Right renal cortex interstitium (tissue), 3 donors: Measurements from ENCODE around the gene DDX27. TPM values are rescaled to one million over a fixed set of nuclear protein-coding genes. Genes with fewer than 3 reads are reported as not detected.
"Not testable (repeated sequence)": the region's sequence is repeated elsewhere in the genome, so short reads cannot be mapped to it uniquely, and the experiment has no call there.

Experiments
- DNase-seq, 3 donors: peaks; one replicate each; pipeline ENCODE4 v3.0.0-alpha.2; 2013; ENCODE audit warnings: low read depth in 3 of 3, low spot score in 2 of 3
- polyA plus RNA-seq, 3 donors: library from polyadenylated mRNA; unstranded; fragments of 120-200 nt; gene quantifications; one replicate each; pipeline ENCODE4 v1.2.1, GENCODE V29; 2013; ENCODE audit not compliant: insufficient read length in 3 of 3

The DDX27 gene
- polyA plus RNA-seq, 3 donors, result 45.7 to 49.1 (median 45.7) TPM

DNA sequence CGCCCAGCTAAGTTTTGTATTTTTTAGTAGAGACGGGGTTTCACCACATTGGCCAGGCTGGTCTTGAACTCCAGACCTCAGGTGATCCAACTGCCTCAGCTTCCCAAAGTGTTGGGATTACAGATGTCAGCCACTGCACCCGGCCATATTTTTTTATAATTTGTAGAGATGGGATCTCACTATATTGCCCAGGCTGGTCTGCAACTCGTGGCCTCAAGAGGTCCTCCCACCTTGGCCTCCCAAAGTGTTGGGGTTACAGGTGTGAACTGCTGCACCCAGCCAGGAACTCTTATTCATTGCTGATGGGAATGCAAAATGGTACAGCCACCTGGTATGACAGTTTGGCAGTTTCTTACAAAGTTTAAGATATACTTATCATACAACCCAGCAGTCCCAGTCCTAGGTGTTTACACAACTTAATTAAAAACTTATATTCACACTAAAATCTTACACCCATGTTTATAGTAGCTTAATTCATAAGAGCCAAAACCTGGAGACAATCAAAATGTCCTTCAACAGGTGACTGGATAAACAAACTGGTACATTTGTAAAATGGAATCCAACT, 19.4 kb upstream of the DDX27 start:
- DNase-seq, result no peak

- DNase-seq, result no peak
These were observed 16.2 kb upstream of the DDX27 start for GRCh38 chr20:49203011-49203410.

DNA sequence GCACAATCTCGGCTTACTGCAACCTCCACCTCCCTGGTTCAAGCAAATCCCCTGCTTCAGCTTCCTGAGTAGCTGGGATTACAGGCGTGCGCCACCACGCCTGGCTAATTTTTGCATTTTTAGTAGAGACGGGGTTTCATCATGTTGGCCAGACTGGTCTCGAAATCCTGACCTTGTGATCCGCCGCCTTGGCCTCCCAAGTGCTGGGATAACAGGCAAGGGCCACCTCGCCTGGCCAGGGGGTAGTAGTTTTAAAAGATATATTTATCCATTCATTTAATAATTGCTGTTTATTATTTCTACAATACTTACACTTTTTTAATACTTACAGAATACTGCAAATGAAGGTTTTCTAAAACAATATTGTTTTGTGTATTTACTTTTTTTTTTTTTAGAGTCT, 15.5 kb upstream of the DDX27 start:
- no peak for DNase-seq

DNA sequence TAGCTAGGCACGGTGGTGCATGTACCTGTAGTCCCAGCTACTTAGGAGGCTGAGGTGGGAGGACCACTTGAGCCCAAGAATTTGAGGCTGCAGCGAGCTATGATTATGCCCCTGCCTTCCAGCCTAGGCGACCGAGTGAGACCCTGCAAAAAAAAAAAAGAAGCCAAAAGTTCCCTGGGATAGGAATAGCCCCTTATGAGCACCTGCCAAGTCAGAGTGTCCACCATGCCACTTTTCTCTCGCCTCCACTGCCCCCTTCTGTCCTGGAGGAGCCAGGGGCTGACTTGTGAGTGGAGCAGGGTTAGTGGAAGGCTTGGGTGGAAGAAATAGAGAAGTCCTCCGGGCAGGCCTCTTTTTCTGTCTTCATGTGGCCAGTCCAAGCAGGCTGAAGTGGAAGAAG, 12.1 kb upstream of the DDX27 start:
- DNase-seq, result no peak

DNA sequence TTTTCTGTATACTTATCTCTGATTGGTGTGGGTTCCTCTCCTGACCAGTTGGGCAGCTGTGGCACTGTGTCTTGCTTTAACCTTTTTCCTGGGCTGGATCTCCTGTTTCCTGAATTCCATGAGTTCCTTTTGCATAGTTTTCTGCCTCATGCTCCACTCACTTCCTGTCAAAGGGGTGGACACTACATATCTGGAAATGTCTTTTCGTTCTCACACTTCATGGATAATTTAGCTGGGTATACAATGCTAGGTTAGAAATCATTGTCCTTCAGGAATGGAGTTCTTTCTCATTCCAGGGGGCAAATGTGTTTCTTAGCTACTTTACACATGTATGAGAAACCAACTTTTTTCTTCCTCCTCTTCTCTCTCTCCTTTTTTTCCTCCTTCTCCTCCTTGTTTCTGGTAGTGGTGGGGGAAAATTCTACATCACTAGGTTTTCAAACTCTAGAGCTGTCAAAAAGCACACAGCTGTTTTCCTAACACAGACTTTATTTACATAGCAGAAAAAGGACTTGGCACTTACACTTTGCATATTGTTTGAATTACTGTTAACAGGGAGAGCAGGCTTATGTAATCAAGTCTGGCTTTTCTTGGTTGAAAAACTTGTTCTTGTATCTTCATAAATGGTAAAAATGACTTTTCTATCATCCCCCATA, 9.0 kb upstream of the DDX27 start:
- DNase-seq, result no peak

DNA sequence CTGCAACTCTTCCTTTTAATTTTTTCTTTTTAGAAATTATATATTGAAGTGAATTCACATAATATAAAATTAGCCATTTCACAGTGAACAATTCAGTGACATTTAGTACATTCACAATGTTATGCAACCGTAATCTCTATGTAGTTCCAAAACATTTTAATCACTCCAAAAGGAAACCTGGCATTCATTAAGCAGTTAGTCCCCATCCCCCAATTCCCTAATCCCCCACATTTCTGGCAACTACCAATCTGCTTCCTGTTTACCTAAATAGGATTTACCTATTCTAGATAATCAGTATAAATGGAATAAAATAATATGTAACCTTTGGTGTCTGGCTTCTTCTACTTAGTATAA, 8.5 kb upstream of the DDX27 start:
- no peak for DNase-seq

GRCh38 chr20:49214571-49214970, 4.6 kb upstream of the DDX27 start:
- DNase-seq, result no peak

DNA sequence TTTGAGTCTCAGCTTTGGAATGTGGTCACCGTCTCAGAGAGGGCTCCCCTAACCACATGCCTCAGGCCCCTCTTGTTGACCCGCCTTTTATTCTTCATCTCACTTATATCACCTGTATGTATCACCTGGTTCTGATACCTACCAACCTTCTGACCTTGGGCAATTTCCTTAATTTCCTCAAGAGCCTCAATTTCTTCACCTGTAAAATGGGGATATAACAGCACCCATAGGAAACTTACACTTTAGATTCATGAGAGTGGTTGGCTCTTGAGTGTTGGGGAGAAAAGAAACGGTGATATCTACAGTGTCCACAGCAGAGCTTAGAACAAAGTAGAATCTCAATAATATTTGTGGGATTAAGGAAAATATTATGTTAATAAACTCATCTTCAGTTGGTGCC, 4.0 kb upstream of the DDX27 start:
- no peak for DNase-seq

DNA sequence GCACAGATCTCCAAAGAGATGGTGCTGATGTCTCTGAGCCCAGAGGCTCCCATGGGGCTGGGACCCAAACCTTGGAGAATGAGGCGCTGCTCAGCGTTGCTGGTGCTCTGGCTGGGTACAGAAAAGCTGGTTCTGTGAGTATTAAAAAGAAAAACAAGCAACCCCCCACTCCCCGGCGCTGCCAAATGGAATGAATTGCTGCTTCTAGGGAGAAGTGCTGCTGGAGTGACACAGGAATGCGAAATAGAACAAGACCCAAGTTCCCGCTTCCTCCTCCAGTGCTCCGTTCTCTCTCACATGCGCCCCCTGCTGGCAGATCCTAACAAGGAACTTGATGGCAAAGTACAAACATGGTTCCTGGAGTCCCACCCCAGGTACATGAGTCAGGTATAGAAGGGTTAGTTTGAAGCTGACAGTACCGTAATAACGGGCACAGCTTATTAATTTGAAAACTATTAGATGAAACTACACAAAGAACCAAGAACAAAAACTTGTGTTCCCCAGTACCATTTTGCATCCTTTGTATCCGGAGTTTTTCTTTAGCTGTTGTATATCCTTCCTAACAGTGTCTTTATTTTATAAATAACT, 2.1 kb upstream of the DDX27 start:
- DNase-seq, result peak; percentile 87 to 91 (median 90)

DNA sequence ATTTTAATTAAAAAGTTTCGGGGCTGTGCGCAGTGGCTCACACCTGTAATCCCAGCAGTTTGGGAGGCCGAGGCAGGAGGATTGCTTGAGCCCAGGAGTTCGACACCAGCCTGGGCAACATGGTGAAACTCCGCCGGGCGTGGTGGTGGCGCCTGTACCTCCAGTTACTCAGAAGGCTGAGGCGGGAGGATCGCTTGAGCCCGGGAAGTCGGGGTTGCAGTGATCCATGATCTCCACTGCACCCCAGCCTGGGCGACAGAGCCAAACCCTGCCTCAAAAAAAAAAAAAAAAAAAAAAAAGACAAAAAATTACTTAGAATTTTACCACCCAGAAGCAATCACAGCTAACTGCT, 501 bp upstream of the DDX27 start:
- not testable (repeated sequence) for DNase-seq

- no peak for DNase-seq
These were observed 962 bp downstream of the DDX27 start for GRCh38 chr20:49219924-49220831.

DNA sequence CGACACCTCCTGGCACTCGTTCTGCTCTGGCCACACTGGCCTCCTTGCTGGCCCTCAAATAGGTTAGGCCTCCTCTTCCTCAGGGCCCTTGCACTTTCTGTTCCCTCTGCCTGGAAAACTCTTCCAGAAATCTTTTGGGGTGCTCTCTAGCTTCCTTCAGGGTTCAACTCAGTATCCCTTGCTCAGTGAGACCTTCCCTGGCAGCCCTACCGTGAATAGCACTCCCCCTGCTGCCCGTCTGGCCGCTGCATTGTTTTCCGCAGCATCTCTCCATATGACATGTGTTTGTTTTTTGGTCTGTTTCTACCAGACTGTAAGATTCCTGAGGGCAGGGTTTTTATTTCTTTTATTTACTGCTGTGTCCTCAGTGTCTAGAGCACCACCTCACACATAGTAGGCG, 6.7 kb downstream of the DDX27 start:
- DNase-seq, result no peak

- no peak for DNase-seq
These were observed 9.5 kb downstream of the DDX27 start for GRCh38 chr20:49228676-49229075.

- no peak for DNase-seq
These were observed 10.2 kb downstream of the DDX27 start for GRCh38 chr20:49229381-49229780.

- DNase-seq, result no peak
These were observed 10.8 kb downstream of the DDX27 start for GRCh38 chr20:49230021-49230420.

- DNase-seq, result no peak
These were observed 11.4 kb downstream of the DDX27 start for GRCh38 chr20:49230561-49231133.

GRCh38 chr20:49231471-49231870, 12.3 kb downstream of the DDX27 start:
- DNase-seq, result no peak

DNA sequence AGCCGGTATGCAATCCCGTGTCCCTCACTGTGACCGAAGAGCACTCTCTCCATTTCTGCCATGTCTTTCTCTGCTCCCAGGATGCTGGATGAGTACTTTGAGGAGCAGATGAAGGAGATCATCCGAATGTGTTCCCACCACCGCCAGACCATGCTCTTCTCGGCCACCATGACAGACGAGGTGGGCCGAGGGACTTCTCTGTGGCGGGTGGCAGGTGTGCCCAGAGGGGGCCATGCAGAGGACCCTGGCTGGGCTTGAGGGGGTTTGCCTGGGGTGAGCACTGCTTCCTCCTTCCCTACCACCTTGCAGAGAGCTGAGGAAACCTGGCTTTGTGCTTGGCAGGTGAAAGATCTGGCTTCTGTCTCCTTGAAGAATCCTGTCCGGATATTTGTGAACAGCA, 14.0 kb downstream of the DDX27 start:
- DNase-seq, result no peak

GRCh38 chr20:49234831-49235230, 15.6 kb downstream of the DDX27 start:
- no peak for DNase-seq

- no peak for DNase-seq
These were observed 17.1 kb downstream of the DDX27 start for GRCh38 chr20:49236301-49236700.

GRCh38 chr20:49237531-49237930, 18.3 kb downstream of the DDX27 start:
- DNase-seq, result no peak
